Heart left ventricle (tissue), 16 donors: Measurements from ENCODE around the gene SLC49A3. TPM values are rescaled to one million over a fixed set of nuclear protein-coding genes. Genes with fewer than 3 reads are reported as not detected.

Source experiments
- ATAC-seq, 4 donors: fragments of 200-7000 bp; cut with Tn5 transposase; one replicate each; pipeline ENCODE4 v1.9.1; 2020 to 2022; ENCODE audit warnings: moderate library complexity in 4 of 4, mild to moderate bottlenecking in 3 of 4, moderate number of reproducible peaks in 1 of 4
- DNase-seq, 5 donors: peaks; one replicate each; pipeline ENCODE4 v3.0.0-alpha.2; 2020
- H3K27ac ChIP-seq, 12 donors: fragments of 200-600 bp; sonication (generic) in 4 of 12; one replicate each; pipeline versions ENCODE4 v1.5.0 to v1.8.0; 2016 to 2022; ENCODE audit warnings: mild to moderate bottlenecking in 2 of 12
- H3K27me3 ChIP-seq, 9 donors: fragments of 200-600 bp; sonication (generic) in 2 of 9; one replicate each; pipeline versions ENCODE4 v1.5.1 to v1.8.0; 2016 to 2022; ENCODE audit warnings: mild to moderate bottlenecking in 3 of 9
- H3K36me3 ChIP-seq, 9 donors: fragments of 200-600 bp; sonication (generic) in 2 of 9; one replicate each; pipeline versions ENCODE4 v1.5.0 to v1.8.0; 2018 to 2022; ENCODE audit warnings: mild to moderate bottlenecking in 2 of 9
- H3K4me1 ChIP-seq, 12 donors: fragments of 200-600 bp; sonication (generic) in 4 of 12; one replicate each; pipeline versions ENCODE4 v1.5.0 to v1.8.0; 2016 to 2022; ENCODE audit warnings: mild to moderate bottlenecking in 3 of 12
- H3K4me3 ChIP-seq, 12 donors: fragments of 200-600 bp; sonication (generic) in 4 of 12; one replicate each; pipeline versions ENCODE4 v1.5.0 to v1.8.0; 2017 to 2022; ENCODE audit warnings: mild to moderate bottlenecking in 9 of 12, moderate library complexity in 4 of 12
- H3K9me3 ChIP-seq, 12 donors: fragments of 200-600 bp; sonication (generic) in 4 of 12; one replicate each; pipeline versions ENCODE4 v1.5.0 to v1.8.0; 2016 to 2022; ENCODE audit warnings: mild to moderate bottlenecking in 1 of 12
- POLR2A ChIP-seq, 2 donors: fragments of 450-650 bp; IDR thresholded peaks; one replicate each; pipeline ENCODE4 v1.6.1; 2017; ENCODE audit warnings: antibody characterized with exemption in 2 of 2, mild to moderate bottlenecking in 2 of 2, moderate library complexity in 2 of 2
- whole genome bisulfite sequencing, 4 donors: extraction: QIAGEN DNeasy Blood & Tissue Kit in 2 of 4; methylation state at CpG; one replicate each; pipeline versions ENCODE4 v1.1.5 to v1.1.7; 2013 to 2018; 5-methylcytosine and 5-hydroxymethylcytosine counted together
- intact Hi-C, 10 donors: fragments of 100-400 bp; cut with DNase I; formaldehyde crosslinking; loops; one replicate each; pipeline versions ENCODE4 v1.11.1 to v1.14.2; 2022
- polyA plus RNA-seq, 2 donors: library from polyadenylated mRNA; stranded (reverse); fragments of 200-250 nt; gene quantifications; one replicate each; pipeline ENCODE4 v1.2.3, GENCODE V29; 2013
- total RNA-seq, 9 donors: library from RNA; depleted of rRNA in 2 of 9; stranded (reverse); fragments of >200 nt in 2 of 9; fragmentation: NEBNext Ultra II Directional in 3 of 9; extraction: Animal tissue kit (Norgen Biotek cat#: 25700) in 3 of 9; gene quantifications; one replicate each; pipeline versions ENCODE4 v1.1.0 to v1.2.4, GENCODE V29; 2016 to 2023
- TF ChIP-seq, protein P1 (sequence below), 12 donors: fragments of 200-600 bp; sonication (generic) in 4 of 12; IDR thresholded peaks; one replicate each; pipeline versions ENCODE4 v1.5.0 to v1.8.0; 2018 to 2022; ENCODE audit warnings: antibody characterized with exemption in 12 of 12, mild to moderate bottlenecking in 5 of 12
- donor health status: ischemic (EF 13 %, LVEDD 7.1; RV severe dilation, severe dysfunction).
- donor health status: healthy with polysubstance abuse.
- donor health status: DM: no; HTN: yes; CAD: no.
- donor health status: DM: no; HTN: no; CAD: no.
- donor health status: ischemic (EF 25% LVEDD 6.9; RV normal size, moderate dysfunction).
- donor health status: ischemic (EF 25% LVEDD 5.7; RV mildly dilated, moderate dysfunction).
- donor health status: healthy.
- donor health status: DM: yes; HTN: yes; CAD: no.
- donor health status: ischemic (EF 35%, LVEDD 5.7; RV mildly dilated, moderate dysfunction).
- donor health status: nonischemic (EF 11% LVEDD 7.7; RV severe dilation, severe dysfunction).
- donor health status: DM: yes; HTN: yes; CAD: no.
- donor health status: PGD.
- donor health status: ischemic (EF 29% LVEDD 5.4; RV normal size, mild dysfunction).
- donor health status: nonischemic (EF 23%, LVEDD 6.1; RV moderate dilation, normal function).

Gene SLC49A3
- total and polyA plus RNA-seq, 11 donors = 5.2 to 20.5 (median 8.9) TPM

GRCh38 chr4:633976-634598 is 54.9 kb downstream of the SLC49A3 start:
- no peaks in the 10 kb centered on the region for H3K4me1 ChIP-seq
- intact Hi-C loops = no loop called here
- H3K27me3 ChIP-seq = peaks cover 0 to 21% (median 0%) of the 10 kb centered on the region in 9 donors
- ATAC-seq (no peak), DNase-seq (peak in 2 of 5 donors; percentile 15 to 51)
- WGBS, 4 donors = 55 to 78% (median 63%) methylated on average over 5 to 15 of the region's 15 CpGs
- TF ChIP-seq, protein P1, sequence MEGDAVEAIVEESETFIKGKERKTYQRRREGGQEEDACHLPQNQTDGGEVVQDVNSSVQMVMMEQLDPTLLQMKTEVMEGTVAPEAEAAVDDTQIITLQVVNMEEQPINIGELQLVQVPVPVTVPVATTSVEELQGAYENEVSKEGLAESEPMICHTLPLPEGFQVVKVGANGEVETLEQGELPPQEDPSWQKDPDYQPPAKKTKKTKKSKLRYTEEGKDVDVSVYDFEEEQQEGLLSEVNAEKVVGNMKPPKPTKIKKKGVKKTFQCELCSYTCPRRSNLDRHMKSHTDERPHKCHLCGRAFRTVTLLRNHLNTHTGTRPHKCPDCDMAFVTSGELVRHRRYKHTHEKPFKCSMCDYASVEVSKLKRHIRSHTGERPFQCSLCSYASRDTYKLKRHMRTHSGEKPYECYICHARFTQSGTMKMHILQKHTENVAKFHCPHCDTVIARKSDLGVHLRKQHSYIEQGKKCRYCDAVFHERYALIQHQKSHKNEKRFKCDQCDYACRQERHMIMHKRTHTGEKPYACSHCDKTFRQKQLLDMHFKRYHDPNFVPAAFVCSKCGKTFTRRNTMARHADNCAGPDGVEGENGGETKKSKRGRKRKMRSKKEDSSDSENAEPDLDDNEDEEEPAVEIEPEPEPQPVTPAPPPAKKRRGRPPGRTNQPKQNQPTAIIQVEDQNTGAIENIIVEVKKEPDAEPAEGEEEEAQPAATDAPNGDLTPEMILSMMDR (IDR thresholded peaks at IDR 0.05) = no peak
- no peak for TF ChIP-seq POLR2A (IDR thresholded peaks at IDR 0.05)
- no peak overlapping the region for H3K27ac ChIP-seq
- peaks cover 0 to 11% (median 0%) of the 10 kb centered on the region in 12 donors for H3K9me3 ChIP-seq
- no peak overlapping the region for H3K4me3 ChIP-seq
- no peaks in the 10 kb centered on the region for H3K36me3 ChIP-seq

- Histone ChIP-seq H3K36me3 (no peaks in the 10 kb centered on the region), H3K27ac (no peak overlapping the region), H3K27me3 (peaks cover 0 to 17% (median 0%) of the 10 kb centered on the region in 9 donors), H3K4me1 (no peaks in the 10 kb centered on the region), H3K9me3 (peaks cover 0 to 11% (median 0%) of the 10 kb centered on the region in 12 donors), H3K4me3 (no peak overlapping the region)
- ATAC-seq (no peak), DNase-seq (no peak)
- intact Hi-C loops = no loop called here
- TF ChIP-seq POLR2A (IDR thresholded peaks at IDR 0.05) = no peak
- TF ChIP-seq, protein P1 (IDR thresholded peaks at IDR 0.05) = no peak
- WGBS, 4 donors = 56 to 70% (median 64%) methylated on average over 7 to 9 of the region's 9 CpGs
Observed at GRCh38 chr4:633406-633805, 55.5 kb downstream of the SLC49A3 start.

GRCh38 chr4:632926-633325 is 56.0 kb downstream of the SLC49A3 start:
- WGBS, 4 donors = 86 to 93% (median 88%) methylated on average over 6 of the region's 6 CpGs
- no peak overlapping the region for H3K27ac ChIP-seq

GRCh38 chr4:632196-632790 is 56.7 kb downstream of the SLC49A3 start:
- no peak for ATAC-seq
- intact Hi-C loops = no loop called here
- H3K9me3 ChIP-seq = peaks cover 0 to 11% (median 0%) of the 10 kb centered on the region in 12 donors
- no peak for TF ChIP-seq POLR2A (IDR thresholded peaks at IDR 0.05)
- TF ChIP-seq, protein P1 (IDR thresholded peaks at IDR 0.05) = no peak
- WGBS, 4 donors = 71 to 90% (median 87%) methylated on average over 7 to 16 of the region's 16 CpGs
- no peak overlapping the region for H3K27ac ChIP-seq
- peak in 1 of 5 donors; percentile 10 for DNase-seq
- H3K4me3 ChIP-seq = no peak overlapping the region
- H3K36me3 ChIP-seq = no peaks in the 10 kb centered on the region
- peaks cover 0 to 17% (median 0%) of the 10 kb centered on the region in 9 donors for H3K27me3 ChIP-seq
- H3K4me1 ChIP-seq = no peaks in the 10 kb centered on the region

More at GRCh38 chr4:632926-633325, 56.0 kb downstream of the SLC49A3 start:
- H3K9me3 ChIP-seq = peaks cover 0 to 11% (median 0%) of the 10 kb centered on the region in 12 donors
- ATAC-seq = no peak
- TF ChIP-seq, protein P1 (IDR thresholded peaks at IDR 0.05) = no peak
- TF ChIP-seq POLR2A (IDR thresholded peaks at IDR 0.05) = no peak
- DNase-seq = peak in 1 of 5 donors; percentile 5
- H3K27me3 ChIP-seq = peaks cover 0 to 17% (median 0%) of the 10 kb centered on the region in 9 donors
- intact Hi-C loops = no loop called here
- H3K36me3 ChIP-seq = no peaks in the 10 kb centered on the region
- no peaks in the 10 kb centered on the region for H3K4me1 ChIP-seq
- no peak overlapping the region for H3K4me3 ChIP-seq
